GM21390 (cell line): ENCODE results near the gene ZNF687.
"Not testable (repeated sequence)": the region's sequence is repeated elsewhere in the genome, so short reads cannot be mapped to it uniquely, and the experiment has no call there.

Experiments
- ATAC-seq: cut with Tn5 transposase; IDR thresholded peaks from one replicate; pipeline ENCODE4 v1.9.1; 2021; ENCODE audit not compliant: unreplicated experiment

ZNF687 gene

GRCh38 chr1:151281969-151282882 is at the start of gene ZNF687:
Gene ZNF687, plus strand, starts transcription at chr1:151282299. Its CDS starts 3,993 bp downstream, at chr1:151286292.
- ATAC-seq: peak; percentile 85

GRCh38 chr1:151235235-151235634 is 46.9 kb upstream of the ZNF687 start:
- no peak for ATAC-seq

GRCh38 chr1:151237678-151238466 is 44.2 kb upstream of the ZNF687 start:
- ATAC-seq: no peak

- no peak for ATAC-seq
These were observed 43.7 kb upstream of the ZNF687 start for GRCh38 chr1:151238467-151238739.

- ATAC-seq: no peak
These were observed 39.7 kb upstream of the ZNF687 start for GRCh38 chr1:151242442-151242841.

- ATAC-seq: no peak
These were observed 38.3 kb upstream of the ZNF687 start for GRCh38 chr1:151243683-151244216.

GRCh38 chr1:151246786-151247185 is 35.3 kb upstream of the ZNF687 start:
- no peak for ATAC-seq

GRCh38 chr1:151251656-151252470 is 30.2 kb upstream of the ZNF687 start:
- ATAC-seq: no peak

- peak; percentile 88 for ATAC-seq
These were observed 27.6 kb upstream of the ZNF687 start, which contains the start of gene PSMD4 for GRCh38 chr1:151254217-151255213. Gene PSMD4, plus strand, starts transcription at chr1:151254734. Its CDS starts 49 bp downstream, at chr1:151254783.

GRCh38 chr1:151255381-151255780 is 26.7 kb upstream of the ZNF687 start:
- no peak for ATAC-seq

GRCh38 chr1:151259351-151259750 is 22.7 kb upstream of the ZNF687 start:
- no peak for ATAC-seq

GRCh38 chr1:151265446-151266236 is 16.5 kb upstream of the ZNF687 start:
- no peak for ATAC-seq

GRCh38 chr1:151266315-151266714 is 15.8 kb upstream of the ZNF687 start:
- ATAC-seq: no peak

- ATAC-seq: no peak
These were observed 15.3 kb upstream of the ZNF687 start for GRCh38 chr1:151266821-151267220.

GRCh38 chr1:151267760-151268159 is 14.3 kb upstream of the ZNF687 start:
- ATAC-seq: no peak

GRCh38 chr1:151273924-151274466 is 8.1 kb upstream of the ZNF687 start:
- no peak for ATAC-seq

- ATAC-seq: not testable (repeated sequence)
These were observed 6.8 kb upstream of the ZNF687 start for GRCh38 chr1:151275341-151275740.

GRCh38 chr1:151277249-151277648 is 4.8 kb upstream of the ZNF687 start:
- ATAC-seq: no peak
